CD14-positive monocyte (primary cell): Measurements from ENCODE around the gene MGME1. TPM values are rescaled to one million over a fixed set of nuclear protein-coding genes. Genes with fewer than 3 reads are reported as not detected.

ENCODE experiments used
- DNase-seq, 3 donors: peaks; one replicate each; pipeline ENCODE4 v3.0.0-alpha.2; 2011 to 2022
- H2AFZ ChIP-seq: 2 replicates; pipeline ENCODE4 v1.6.0; 2012; ENCODE audit warnings: mild to moderate bottlenecking, low read depth, low read length, inconsistent platforms; ENCODE audit not compliant: insufficient read depth, poor library complexity, severe bottlenecking
- H3K27ac ChIP-seq, 2 donors: 1 replicate in 1 of 2; 2 replicates in 1 of 2; pipeline ENCODE4 v1.5.1; 2012 to 2013; ENCODE audit warnings: low read length in 2 of 2, control low read depth in 1 of 2, inconsistent platforms in 1 of 2, low read depth in 1 of 2, mild to moderate bottlenecking in 1 of 2
- H3K27me3 ChIP-seq, 2 donors: one replicate each; pipeline versions ENCODE4 v1.6.0 to v1.6.1; 2011 to 2013; ENCODE audit warnings: low read length in 2 of 2; ENCODE audit not compliant: control insufficient read depth in 2 of 2, insufficient read depth in 2 of 2
- H3K36me3 ChIP-seq, 2 donors: replicated peaks in 1 of 2; 1 replicate in 1 of 2; 2 replicates in 1 of 2; pipeline versions ENCODE4 v1.5.1 to v1.6.1; 2012 to 2013; ENCODE audit warnings: low read length in 2 of 2, control low read depth in 1 of 2, inconsistent platforms in 1 of 2, mild to moderate bottlenecking in 1 of 2; ENCODE audit not compliant: insufficient read depth in 2 of 2, control insufficient read depth in 1 of 2
- H3K4me1 ChIP-seq, 2 donors: 1 replicate in 1 of 2; 2 replicates in 1 of 2; pipeline versions ENCODE4 v1.5.1 to v1.6.1; 2012 to 2013; ENCODE audit warnings: low read length in 2 of 2, control low read depth in 1 of 2, inconsistent platforms in 1 of 2, mild to moderate bottlenecking in 1 of 2, moderate library complexity in 1 of 2; ENCODE audit not compliant: insufficient read depth in 2 of 2, control insufficient read depth in 1 of 2
- H3K4me2 ChIP-seq: replicated peaks from 2 replicates; pipeline ENCODE3; 2012; ENCODE audit warnings: low read length, moderate library complexity, mild to moderate bottlenecking; ENCODE audit not compliant: poor library complexity, severe bottlenecking; ENCODE audit errors: extremely low read depth
- H3K4me3 ChIP-seq, 3 experiments: fragments of 200-600 bp in 1 of 3; sonication (generic) in 1 of 3; replicated peaks in 1 of 3; 1 replicate in 2 of 3; 2 replicates in 1 of 3; pipeline ENCODE4 v1.5.1; 2011 to 2013; ENCODE audit warnings: low read length in 3 of 3, mild to moderate bottlenecking in 3 of 3, control low read depth in 2 of 3, low read depth in 2 of 3, inconsistent platforms in 1 of 3, moderate library complexity in 1 of 3
- H3K79me2 ChIP-seq: 2 replicates; pipeline ENCODE4 v1.6.0; 2012; ENCODE audit warnings: mild to moderate bottlenecking, control low read depth, inconsistent platforms, low read length, moderate library complexity; ENCODE audit not compliant: insufficient read depth
- H3K9ac ChIP-seq: 2 replicates; pipeline ENCODE4 v1.6.0; 2017; ENCODE audit warnings: low read length, mild to moderate bottlenecking; ENCODE audit not compliant: insufficient read depth, poor library complexity, severe bottlenecking
- H3K9me3 ChIP-seq, 2 donors: replicated peaks in 1 of 2; 1 replicate in 1 of 2; 2 replicates in 1 of 2; pipeline versions ENCODE4 v1.5.1 to v1.6.1; 2012 to 2013; ENCODE audit warnings: low read length in 2 of 2, control low read depth in 1 of 2; ENCODE audit not compliant: control insufficient read depth in 1 of 2, insufficient read depth in 1 of 2
- H4K20me1 ChIP-seq: 2 replicates; pipeline ENCODE4 v1.6.0; 2012; ENCODE audit warnings: mild to moderate bottlenecking, low read length, control low read depth, moderate library complexity; ENCODE audit not compliant: insufficient read depth
- H3K27ac Mint-ChIP-seq, 7 donors: one replicate each; pipeline ENCODE4 v1.8.0; 2020; ENCODE audit warnings: mild to moderate bottlenecking in 7 of 7, mixed read lengths in 7 of 7, moderate library complexity in 6 of 7, inconsistent platforms in 2 of 7
- H3K27me3 Mint-ChIP-seq, 3 donors: one replicate each; pipeline ENCODE4 v1.8.0; 2021 to 2022; ENCODE audit warnings: low read depth in 3 of 3, mild to moderate bottlenecking in 3 of 3, mixed read lengths in 3 of 3, moderate library complexity in 3 of 3, inconsistent platforms in 1 of 3
- H3K36me3 Mint-ChIP-seq, 2 donors: one replicate each; pipeline ENCODE4 v1.8.0; 2020; ENCODE audit warnings: mixed read lengths in 2 of 2, inconsistent platforms in 1 of 2, mild to moderate bottlenecking in 1 of 2
- H3K4me1 Mint-ChIP-seq: one replicate; pipeline ENCODE4 v1.8.0; 2020; ENCODE audit warnings: mild to moderate bottlenecking, mixed read lengths
- H3K4me3 Mint-ChIP-seq, 2 donors: one replicate each; pipeline ENCODE4 v1.8.0; 2020; ENCODE audit warnings: mild to moderate bottlenecking in 2 of 2, mixed read lengths in 2 of 2, moderate library complexity in 1 of 2
- H3K9me3 Mint-ChIP-seq, 7 donors: one replicate each; pipeline ENCODE4 v1.8.0; 2020 to 2022; ENCODE audit warnings: mixed read lengths in 7 of 7, mild to moderate bottlenecking in 6 of 7, moderate library complexity in 6 of 7, inconsistent platforms in 2 of 7
- CTCF ChIP-seq: fragments of 200-600 bp; IDR thresholded peaks from one replicate; pipeline ENCODE4 v1.8.0; 2022; ENCODE audit warnings: antibody characterized with exemption, mild to moderate bottlenecking
- WGBS: methylation state at CpG from one replicate; pipeline ENCODE4 v1.1.5; 2013; ENCODE audit warnings: missing lambda C conversion rate; ENCODE audit not compliant: insufficient coverage; 5-methylcytosine and 5-hydroxymethylcytosine counted together
- intact Hi-C, 2 donors: fragments of 100-400 bp; cut with micrococcal nuclease; formaldehyde crosslinking; loops; one replicate each; pipeline versions ENCODE4 v1.15.0 to v1.15.1; 2023
- polyA plus RNA-seq, 3 donors: library from polyadenylated mRNA; depleted of rRNA in 1 of 3; unstranded in 2 of 3; stranded (reverse) in 1 of 3; fragments of 300-500 nt in 2 of 3; fragments of >200 nt in 1 of 3; fragmentation: Illumina TruSeq in 2 of 3; gene quantifications; 1 replicate in 2 of 3; 2 replicates in 1 of 3; pipeline ENCODE4 v1.2.3, GENCODE V29; 2012 to 2021

MGME1 gene
- polyA plus RNA-seq, 3 donors = 2.5 to 20.1 (median 13.4) TPM

- Histone ChIP-seq H3K27ac (no peak overlapping the region), H3K4me3 (no peak overlapping the region), H2AFZ (no peak overlapping the region), H3K4me1 (peaks cover 6 to 7% of the 10 kb centered on the region in 2 donors), H3K36me3 (peaks cover under 1 to 9% of the 10 kb centered on the region in 2 donors), H4K20me1 (peaks cover 11% of the 10 kb centered on the region), H3K9me3 (peaks cover 0 to 5% of the 10 kb centered on the region in 2 donors), H3K27me3 (no peaks in the 10 kb centered on the region), H3K9ac (no peak overlapping the region), H3K4me2 (no peak overlapping the region), H3K79me2 (no peaks in the 10 kb centered on the region)
- peaks cover 0 to 2% (median 2%) of the 10 kb centered on the region in 3 donors for H3K27me3 Mint-ChIP-seq
- no peak for TF ChIP-seq CTCF
- no peak overlapping the region for H3K27ac Mint-ChIP-seq
- no peak for DNase-seq
- WGBS = 96% methylated on average over 8 of the region's 9 CpGs
- peaks cover 12% of the 10 kb centered on the region for H3K4me1 Mint-ChIP-seq
- peaks cover 0 to 4% (median 0%) of the 10 kb centered on the region in 7 donors for H3K9me3 Mint-ChIP-seq
- H3K4me3 Mint-ChIP-seq = no peak overlapping the region
- peaks cover 3 to 5% of the 10 kb centered on the region in 2 donors for H3K36me3 Mint-ChIP-seq
- intact Hi-C loops = loop anchor here in 1 of 2 donors (10.0 kb wide), 1 partner anchor 431 kb away; no protein-coding TSS in a partner anchor
These were observed 33.1 kb upstream of the MGME1 start for GRCh38 chr20:17935761-17936160.

DNA sequence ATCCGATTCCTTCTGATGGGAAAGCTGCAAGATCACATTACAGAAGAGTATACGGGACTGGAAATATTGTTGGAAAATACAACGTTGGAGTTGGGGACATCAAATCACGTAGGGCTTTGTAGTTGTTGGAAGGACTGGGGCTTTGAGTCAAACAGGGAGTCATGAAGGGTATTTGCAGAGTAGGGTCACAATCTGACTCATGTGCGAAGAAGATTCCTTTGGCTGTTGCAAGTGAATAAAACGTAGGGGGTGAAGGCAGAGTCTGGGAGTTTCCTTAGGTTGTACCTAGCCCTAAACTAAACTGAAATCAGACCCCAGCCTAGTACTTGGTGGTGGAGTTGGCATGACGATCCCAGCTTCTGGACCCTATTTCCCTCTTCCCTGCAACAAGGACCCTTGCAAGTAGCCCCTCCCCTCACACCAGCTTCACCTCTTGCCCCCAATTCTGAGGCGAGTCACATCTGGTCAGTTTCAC, 32.5 kb upstream of the MGME1 start:
- Mint-ChIP-seq H3K27me3 (peaks cover 0 to 2% (median 2%) of the 10 kb centered on the region in 3 donors), H3K4me1 (peaks cover 12% of the 10 kb centered on the region), H3K27ac (no peak overlapping the region), H3K9me3 (peaks cover 0 to 4% (median 0%) of the 10 kb centered on the region in 7 donors), H3K4me3 (no peak overlapping the region), H3K36me3 (peaks cover 9 to 10% of the 10 kb centered on the region in 2 donors)
- TF ChIP-seq CTCF = no peak
- Histone ChIP-seq H3K4me3 (no peak overlapping the region), H3K27me3 (no peaks in the 10 kb centered on the region), H3K4me2 (no peak overlapping the region), H3K79me2 (no peaks in the 10 kb centered on the region), H3K36me3 (peaks cover 6 to 14% of the 10 kb centered on the region in 2 donors), H3K27ac (no peak overlapping the region), H3K4me1 (peaks cover 6 to 7% of the 10 kb centered on the region in 2 donors), H3K9ac (no peak overlapping the region), H3K9me3 (peaks cover 0 to 4% of the 10 kb centered on the region in 2 donors), H2AFZ (no peak overlapping the region), H4K20me1 (peaks cover 15% of the 10 kb centered on the region)
- intact Hi-C loops = loop anchor here in 1 of 2 donors (10.0 kb wide), 1 partner anchor 432 kb away; no protein-coding TSS in a partner anchor
- DNase-seq = no peak
- 84% methylated on average over 4 of the region's 8 CpGs for WGBS
